ENCODE results near the gene TDRD9.
A peak's percentile ranks its signal among the peaks of the same experiment; 100 is the strongest.

The TDRD9 gene

GRCh38 chr14:103928011-103928890 lies at the start of gene TDRD9:
TSS of gene TDRD9 (plus strand) at chr14:103928456. CDS start at chr14:103928510, 54 bp downstream.
- no peak within 1 kb of the TSS for H3K27ac ChIP-seq (ENCODE audit: low read depth, low read length)
- no peaks in the 10 kb centered on the region for H3K4me1 ChIP-seq (ENCODE audit: control insufficient read depth in 1 of 2, insufficient read depth in 2 of 2, low read length in 2 of 2)
- no peak within 1 kb of the TSS for H3K9ac ChIP-seq (ENCODE audit: low read depth in 1 of 2, low read length in 2 of 2)
- H3K9me3 ChIP-seq (ENCODE audit: control insufficient read depth in 1 of 2, low read length in 2 of 2), result no peaks in the 10 kb centered on the region
- H3K4me3 ChIP-seq (ENCODE audit: low read depth in 1 of 2, low read length in 2 of 2), result no peak within 1 kb of the TSS
- no peaks in the 10 kb centered on the region for H3K36me3 ChIP-seq (ENCODE audit: control insufficient read depth in 1 of 2, insufficient read depth in 2 of 2, low read length in 2 of 2)
- no peaks in the 10 kb centered on the region for H3K27me3 ChIP-seq (ENCODE audit: control insufficient read depth in 1 of 2, insufficient read depth in 2 of 2, low read length in 2 of 2)

GRCh38 chr14:103879118-103879569 lies 49.1 kb upstream of the TDRD9 start:
- Histone ChIP-seq H3K4me1 (ENCODE audit: control insufficient read depth in 1 of 2, insufficient read depth in 2 of 2, low read length in 2 of 2) (peaks cover 44 to 57% of the 10 kb centered on the region in 2 donors), H3K4me3 (ENCODE audit: low read depth in 1 of 2, low read length in 2 of 2) (peak overlapping the region; percentile 63 to 75), H3K27me3 (ENCODE audit: control insufficient read depth in 1 of 2, insufficient read depth in 2 of 2, low read length in 2 of 2) (no peaks in the 10 kb centered on the region), H3K9ac (ENCODE audit: low read depth in 1 of 2, low read length in 2 of 2) (peak overlapping the region; percentile 68 to 69), H3K27ac (ENCODE audit: low read depth, low read length) (peak overlapping the region; percentile 77), H3K9me3 (ENCODE audit: control insufficient read depth in 1 of 2, low read length in 2 of 2) (no peaks in the 10 kb centered on the region), H3K36me3 (ENCODE audit: control insufficient read depth in 1 of 2, insufficient read depth in 2 of 2, low read length in 2 of 2) (no peaks in the 10 kb centered on the region)

- Histone ChIP-seq H3K4me1 (ENCODE audit: control insufficient read depth in 1 of 2, insufficient read depth in 2 of 2, low read length in 2 of 2) (peaks cover 41 to 54% of the 10 kb centered on the region in 2 donors), H3K36me3 (ENCODE audit: control insufficient read depth in 1 of 2, insufficient read depth in 2 of 2, low read length in 2 of 2) (no peaks in the 10 kb centered on the region), H3K4me3 (ENCODE audit: low read depth in 1 of 2, low read length in 2 of 2) (peak overlapping the region; percentile 63 to 75), H3K27me3 (ENCODE audit: control insufficient read depth in 1 of 2, insufficient read depth in 2 of 2, low read length in 2 of 2) (no peaks in the 10 kb centered on the region), H3K27ac (ENCODE audit: low read depth, low read length) (peak overlapping the region; percentile 79), H3K9ac (ENCODE audit: low read depth in 1 of 2, low read length in 2 of 2) (peak overlapping the region; percentile 69 to 71), H3K9me3 (ENCODE audit: control insufficient read depth in 1 of 2, low read length in 2 of 2) (no peaks in the 10 kb centered on the region)
Observed at GRCh38 chr14:103879570-103880347, 48.5 kb upstream of the TDRD9 start.

- Histone ChIP-seq H3K27ac (ENCODE audit: low read depth, low read length) (peak overlapping the region; percentile 79), H3K4me1 (ENCODE audit: control insufficient read depth in 1 of 2, insufficient read depth in 2 of 2, low read length in 2 of 2) (peaks cover 39 to 51% of the 10 kb centered on the region in 2 donors), H3K36me3 (ENCODE audit: control insufficient read depth in 1 of 2, insufficient read depth in 2 of 2, low read length in 2 of 2) (no peaks in the 10 kb centered on the region), H3K4me3 (ENCODE audit: low read depth in 1 of 2, low read length in 2 of 2) (peak overlapping the region; percentile 63 to 75), H3K9ac (ENCODE audit: low read depth in 1 of 2, low read length in 2 of 2) (peak overlapping the region; percentile 69 to 71), H3K9me3 (ENCODE audit: control insufficient read depth in 1 of 2, low read length in 2 of 2) (no peaks in the 10 kb centered on the region), H3K27me3 (ENCODE audit: control insufficient read depth in 1 of 2, insufficient read depth in 2 of 2, low read length in 2 of 2) (no peaks in the 10 kb centered on the region)
Observed at GRCh38 chr14:103880348-103881267, 47.6 kb upstream of the TDRD9 start.

GRCh38 chr14:103881268-103882201 lies 46.7 kb upstream of the TDRD9 start:
- no peaks in the 10 kb centered on the region for H3K9me3 ChIP-seq (ENCODE audit: control insufficient read depth in 1 of 2, low read length in 2 of 2)
- peak overlapping the region; percentile 69 to 71 for H3K9ac ChIP-seq (ENCODE audit: low read depth in 1 of 2, low read length in 2 of 2)
- peak overlapping the region in 1 of 2 donors; percentile 75 for H3K4me3 ChIP-seq (ENCODE audit: low read depth in 1 of 2, low read length in 2 of 2)
- no peaks in the 10 kb centered on the region for H3K36me3 ChIP-seq (ENCODE audit: control insufficient read depth in 1 of 2, insufficient read depth in 2 of 2, low read length in 2 of 2)
- H3K4me1 ChIP-seq (ENCODE audit: control insufficient read depth in 1 of 2, insufficient read depth in 2 of 2, low read length in 2 of 2), result peaks cover 39 to 47% of the 10 kb centered on the region in 2 donors
- H3K27me3 ChIP-seq (ENCODE audit: control insufficient read depth in 1 of 2, insufficient read depth in 2 of 2, low read length in 2 of 2), result no peaks in the 10 kb centered on the region
- peak overlapping the region; percentile 79 for H3K27ac ChIP-seq (ENCODE audit: low read depth, low read length)

GRCh38 chr14:103882503-103883262 lies 45.6 kb upstream of the TDRD9 start:
- H3K4me3 ChIP-seq (ENCODE audit: low read depth in 1 of 2, low read length in 2 of 2), result no peak overlapping the region
- no peaks in the 10 kb centered on the region for H3K9me3 ChIP-seq (ENCODE audit: control insufficient read depth in 1 of 2, low read length in 2 of 2)
- peak overlapping the region in 1 of 2 donors; percentile 4 for H3K9ac ChIP-seq (ENCODE audit: low read depth in 1 of 2, low read length in 2 of 2)
- H3K27me3 ChIP-seq (ENCODE audit: control insufficient read depth in 1 of 2, insufficient read depth in 2 of 2, low read length in 2 of 2), result no peaks in the 10 kb centered on the region
- H3K36me3 ChIP-seq (ENCODE audit: control insufficient read depth in 1 of 2, insufficient read depth in 2 of 2, low read length in 2 of 2), result no peaks in the 10 kb centered on the region
- peaks cover 42 to 44% of the 10 kb centered on the region in 2 donors for H3K4me1 ChIP-seq (ENCODE audit: control insufficient read depth in 1 of 2, insufficient read depth in 2 of 2, low read length in 2 of 2)
- no peak overlapping the region for H3K27ac ChIP-seq (ENCODE audit: low read depth, low read length)

GRCh38 chr14:103883263-103883523 lies 45.1 kb upstream of the TDRD9 start:
- Histone ChIP-seq H3K27ac (ENCODE audit: low read depth, low read length) (no peak overlapping the region), H3K9me3 (ENCODE audit: control insufficient read depth in 1 of 2, low read length in 2 of 2) (no peaks in the 10 kb centered on the region), H3K9ac (ENCODE audit: low read depth in 1 of 2, low read length in 2 of 2) (peak overlapping the region in 1 of 2 donors; percentile 4), H3K4me1 (ENCODE audit: control insufficient read depth in 1 of 2, insufficient read depth in 2 of 2, low read length in 2 of 2) (peaks cover 43 to 49% of the 10 kb centered on the region in 2 donors), H3K27me3 (ENCODE audit: control insufficient read depth in 1 of 2, insufficient read depth in 2 of 2, low read length in 2 of 2) (no peaks in the 10 kb centered on the region), H3K4me3 (ENCODE audit: low read depth in 1 of 2, low read length in 2 of 2) (no peak overlapping the region), H3K36me3 (ENCODE audit: control insufficient read depth in 1 of 2, insufficient read depth in 2 of 2, low read length in 2 of 2) (no peaks in the 10 kb centered on the region)

GRCh38 chr14:103884854-103885253 lies 43.4 kb upstream of the TDRD9 start:
- H3K9ac ChIP-seq (ENCODE audit: low read depth in 1 of 2, low read length in 2 of 2), result no peak overlapping the region
- H3K4me1 ChIP-seq (ENCODE audit: control insufficient read depth in 1 of 2, insufficient read depth in 2 of 2, low read length in 2 of 2), result peaks cover 52 to 58% of the 10 kb centered on the region in 2 donors
- H3K36me3 ChIP-seq (ENCODE audit: control insufficient read depth in 1 of 2, insufficient read depth in 2 of 2, low read length in 2 of 2), result no peaks in the 10 kb centered on the region
- H3K9me3 ChIP-seq (ENCODE audit: control insufficient read depth in 1 of 2, low read length in 2 of 2), result no peaks in the 10 kb centered on the region
- H3K4me3 ChIP-seq (ENCODE audit: low read depth in 1 of 2, low read length in 2 of 2), result no peak overlapping the region
- H3K27ac ChIP-seq (ENCODE audit: low read depth, low read length), result no peak overlapping the region
- no peaks in the 10 kb centered on the region for H3K27me3 ChIP-seq (ENCODE audit: control insufficient read depth in 1 of 2, insufficient read depth in 2 of 2, low read length in 2 of 2)

Measured in duodenal mucosa (tissue), 2 donors.